Colon (tissue), 2 donors: ENCODE results near the gene TMPRSS6.

Experiments
- FAIRE-seq: peaks from 2 replicates; lab custom pipeline; 2012; peaks lifted over from hg19 to GRCh38; lab: Jason Lieb, UNC
- donor health status: control.
- donor health status: control.

TMPRSS6 gene

DNA sequence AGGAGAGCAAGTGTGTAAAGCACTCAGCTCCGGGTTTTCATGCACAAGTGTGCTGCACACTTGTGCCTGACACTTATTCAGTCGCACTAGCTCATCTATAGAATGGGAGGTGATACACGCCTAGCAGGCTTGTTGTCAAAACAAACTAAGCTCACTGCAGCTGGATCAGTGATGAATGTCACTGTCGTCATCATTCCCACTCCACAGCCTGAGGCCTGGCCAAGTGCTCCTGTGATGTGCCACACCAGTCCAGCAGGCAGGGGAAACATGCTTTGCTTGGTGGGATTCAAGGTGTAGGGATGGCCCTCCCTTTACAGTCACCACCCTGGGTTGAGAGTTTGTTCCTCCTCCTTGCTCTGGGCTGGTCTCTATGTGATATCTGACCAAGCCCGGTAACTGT lies 83.2 kb downstream of the TMPRSS6 start:
- FAIRE-seq, result no peak

DNA sequence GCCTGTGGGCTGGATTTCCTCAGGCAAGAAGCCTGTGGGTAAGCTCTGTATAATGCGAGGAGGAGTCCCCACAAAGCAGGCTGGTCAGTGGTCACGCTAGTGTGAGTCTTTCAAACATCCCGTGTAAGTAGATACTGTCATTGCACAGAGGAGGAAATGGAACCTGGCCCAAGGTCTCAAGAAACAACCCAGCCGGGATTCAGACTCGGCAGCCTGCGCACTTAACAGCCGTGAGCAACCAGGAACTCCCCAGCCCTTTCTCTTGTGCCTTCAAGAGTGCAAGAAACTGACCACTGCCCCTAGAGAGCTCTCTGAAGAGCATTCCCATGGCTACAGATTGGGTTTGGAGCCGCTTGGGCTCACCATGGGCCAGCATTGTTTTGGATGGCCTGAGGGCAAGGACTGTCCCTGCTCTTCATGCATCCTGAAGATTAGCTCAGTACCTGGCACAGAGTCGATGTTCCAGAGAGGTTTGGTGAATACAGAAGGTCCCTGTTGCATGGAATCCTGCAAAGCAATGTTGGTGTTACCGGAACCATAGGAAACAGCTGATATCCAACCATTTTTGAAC lies 83.9 kb downstream of the TMPRSS6 start:
- no peak for FAIRE-seq

DNA sequence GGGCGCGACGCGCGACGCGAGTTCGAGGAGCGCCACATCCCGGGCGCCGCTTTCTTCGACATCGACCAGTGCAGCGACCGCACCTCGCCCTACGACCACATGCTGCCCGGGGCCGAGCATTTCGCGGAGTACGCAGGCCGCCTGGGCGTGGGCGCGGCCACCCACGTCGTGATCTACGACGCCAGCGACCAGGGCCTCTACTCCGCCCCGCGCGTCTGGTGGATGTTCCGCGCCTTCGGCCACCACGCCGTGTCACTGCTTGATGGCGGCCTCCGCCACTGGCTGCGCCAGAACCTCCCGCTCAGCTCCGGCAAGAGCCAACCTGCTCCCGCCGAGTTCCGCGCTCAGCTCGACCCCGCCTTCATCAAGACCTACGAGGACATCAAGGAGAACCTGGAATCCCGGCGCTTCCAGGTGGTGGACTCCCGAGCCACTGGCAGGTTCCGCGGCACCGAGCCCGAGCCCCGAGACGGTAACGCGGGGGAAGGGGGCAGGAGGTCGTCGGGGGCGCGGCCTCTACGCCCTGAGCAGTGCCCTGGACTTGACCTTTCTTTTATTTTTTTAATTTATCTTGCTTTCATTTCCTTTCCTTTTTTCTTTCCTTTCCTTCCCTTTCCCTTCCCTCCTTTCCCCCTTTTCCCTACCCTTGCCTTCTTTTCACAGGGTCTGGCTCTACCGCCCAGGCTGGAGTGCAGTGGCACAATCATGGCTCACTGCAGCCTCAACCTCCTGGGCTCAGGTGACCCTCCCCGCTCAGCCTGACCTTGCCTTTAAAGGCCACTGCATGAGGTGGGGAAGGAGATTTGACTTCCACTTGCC lies 85.0 kb downstream of the TMPRSS6 start:
- FAIRE-seq, result no peak

DNA sequence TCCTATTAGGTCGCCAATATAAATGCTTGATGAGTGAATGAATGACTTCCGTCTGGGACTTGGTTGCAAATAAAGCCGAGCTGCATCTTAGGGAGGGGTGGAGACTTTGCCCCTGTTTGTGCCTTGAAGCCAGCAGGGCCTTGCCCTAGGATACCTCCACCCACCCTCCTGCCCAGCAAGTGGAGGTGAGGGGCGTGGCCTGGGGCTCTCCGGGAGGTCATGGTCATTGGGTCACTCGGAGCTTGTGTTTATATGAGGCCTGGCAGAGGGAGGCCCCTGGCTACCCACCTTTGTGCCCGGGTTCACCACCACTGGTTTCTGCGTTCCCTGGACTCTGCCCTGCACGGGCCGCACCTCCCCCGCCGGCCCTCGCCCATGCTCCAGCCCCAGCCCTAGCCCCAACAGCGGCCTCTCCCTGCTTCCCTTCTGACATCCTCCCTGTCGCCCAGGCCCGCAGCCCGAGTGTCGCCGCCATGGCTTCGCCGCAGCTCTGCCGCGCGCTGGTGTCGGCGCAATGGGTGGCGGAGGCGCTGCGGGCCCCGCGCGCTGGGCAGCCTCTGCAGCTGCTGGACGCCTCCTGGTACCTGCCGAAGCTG lies 85.7 kb downstream of the TMPRSS6 start:
- FAIRE-seq, result no peak

DNA sequence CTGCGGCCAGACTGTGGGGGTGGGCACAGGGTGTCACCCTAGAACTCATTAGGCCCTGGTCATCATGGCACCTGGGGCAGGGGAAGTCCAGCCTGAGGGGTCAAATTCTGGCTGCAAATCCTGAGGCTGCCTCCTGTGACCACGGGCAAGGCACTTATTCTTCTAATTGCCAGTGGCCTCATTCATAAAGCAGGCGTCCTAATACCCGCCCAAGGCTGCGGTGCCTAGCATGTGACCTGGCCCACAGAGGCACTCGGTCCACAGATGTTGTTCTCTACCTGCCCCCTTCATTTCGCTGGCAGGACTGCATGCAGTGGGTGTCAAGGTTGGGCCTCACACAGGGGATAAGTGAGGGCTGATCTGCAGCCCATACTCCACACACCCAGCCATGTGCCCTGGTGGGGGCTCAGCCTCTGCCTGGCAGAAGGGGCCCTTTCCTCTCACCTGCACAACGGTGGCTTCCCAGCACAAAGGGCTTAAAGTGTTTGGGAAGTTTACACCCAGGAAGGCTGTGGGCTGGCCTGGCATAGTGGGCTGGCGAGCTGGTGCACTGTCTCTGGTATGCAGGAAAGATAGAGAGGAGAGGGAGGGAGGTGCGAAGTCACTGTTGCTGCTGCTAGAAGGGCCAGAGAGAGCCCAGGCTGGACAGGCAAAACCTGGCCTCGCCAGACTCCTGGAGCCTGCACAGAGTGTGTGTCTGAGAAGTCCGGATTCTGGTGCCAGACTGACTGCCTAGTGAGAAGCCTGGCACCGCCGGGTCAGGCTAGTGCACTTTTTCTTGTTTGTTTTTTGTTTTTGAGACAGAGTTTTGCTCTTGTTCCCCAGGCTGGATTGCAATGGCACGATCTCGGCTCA lies 86.8 kb downstream of the TMPRSS6 start:
- no peak for FAIRE-seq

DNA sequence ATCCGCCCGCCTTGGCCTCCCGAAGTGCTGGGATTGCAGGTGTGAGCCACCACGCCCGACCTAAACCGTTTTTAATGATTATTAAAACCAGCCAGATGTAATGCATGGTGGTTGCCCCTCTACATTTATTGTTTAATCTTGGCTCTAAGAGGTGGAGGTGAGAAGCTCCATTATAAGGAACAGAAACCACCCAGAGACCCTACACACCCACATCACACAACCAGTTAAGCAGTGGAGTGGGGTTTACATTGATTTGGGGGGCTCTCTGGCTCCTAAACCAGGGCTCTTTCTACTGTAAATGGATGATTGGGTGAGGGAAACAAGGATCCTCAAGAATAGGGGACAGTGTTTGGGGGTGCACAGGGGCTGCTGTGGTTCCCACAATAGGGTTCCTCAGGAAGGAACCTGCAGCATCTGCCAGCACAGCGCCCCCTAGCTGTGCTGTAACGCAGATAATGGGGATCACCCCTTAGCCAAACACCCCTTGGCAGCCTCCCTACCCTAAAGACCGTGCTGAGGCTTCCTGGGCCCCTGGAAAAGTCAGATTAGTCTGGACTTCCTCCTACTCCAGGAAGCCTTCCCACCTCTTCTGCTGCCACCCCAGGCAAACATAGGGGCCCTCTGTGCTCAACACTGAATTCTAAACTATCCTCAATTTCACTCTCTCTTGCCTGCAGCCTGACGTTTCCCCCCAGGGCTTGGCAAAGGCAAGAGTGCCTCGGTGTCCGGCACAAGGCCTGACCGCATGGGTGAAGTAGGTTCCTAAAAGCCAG lies 87.6 kb downstream of the TMPRSS6 start:
- no peak for FAIRE-seq

DNA sequence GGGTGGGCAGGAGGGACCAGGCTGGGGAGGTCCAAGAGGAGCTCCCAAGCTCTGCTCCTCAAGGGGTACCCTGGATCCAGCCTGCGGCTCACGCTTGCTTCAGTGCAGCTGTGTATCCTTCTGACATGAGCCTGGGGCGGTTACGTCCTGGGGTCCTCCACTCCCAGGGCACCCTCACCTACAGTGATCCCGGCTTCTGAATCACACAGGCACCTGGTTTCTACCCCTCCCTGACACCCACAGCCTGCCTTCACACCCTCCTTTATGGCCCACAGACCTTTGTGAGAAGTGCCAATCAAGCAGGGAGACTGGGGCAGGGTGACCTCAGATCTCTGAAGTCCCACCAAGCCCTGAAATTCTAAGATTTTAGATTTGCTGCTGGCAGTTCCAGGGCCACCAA lies 88.5 kb downstream of the TMPRSS6 start:
- no peak for FAIRE-seq

DNA sequence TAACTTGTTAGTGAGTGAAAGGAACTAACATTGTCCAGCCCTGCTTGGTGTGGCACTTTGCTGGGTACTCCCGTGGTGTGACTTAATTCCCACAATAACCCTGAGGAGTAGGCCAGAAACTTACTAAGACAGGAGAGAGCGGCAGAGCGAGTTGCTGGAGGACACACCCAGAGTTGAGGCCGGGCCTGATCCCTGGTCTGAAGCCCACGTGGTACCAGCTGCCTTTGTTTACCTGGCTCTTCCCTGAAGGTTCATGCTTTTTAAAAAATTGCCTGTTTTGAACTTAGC lies 89.4 kb downstream of the TMPRSS6 start:
- no peak for FAIRE-seq

DNA sequence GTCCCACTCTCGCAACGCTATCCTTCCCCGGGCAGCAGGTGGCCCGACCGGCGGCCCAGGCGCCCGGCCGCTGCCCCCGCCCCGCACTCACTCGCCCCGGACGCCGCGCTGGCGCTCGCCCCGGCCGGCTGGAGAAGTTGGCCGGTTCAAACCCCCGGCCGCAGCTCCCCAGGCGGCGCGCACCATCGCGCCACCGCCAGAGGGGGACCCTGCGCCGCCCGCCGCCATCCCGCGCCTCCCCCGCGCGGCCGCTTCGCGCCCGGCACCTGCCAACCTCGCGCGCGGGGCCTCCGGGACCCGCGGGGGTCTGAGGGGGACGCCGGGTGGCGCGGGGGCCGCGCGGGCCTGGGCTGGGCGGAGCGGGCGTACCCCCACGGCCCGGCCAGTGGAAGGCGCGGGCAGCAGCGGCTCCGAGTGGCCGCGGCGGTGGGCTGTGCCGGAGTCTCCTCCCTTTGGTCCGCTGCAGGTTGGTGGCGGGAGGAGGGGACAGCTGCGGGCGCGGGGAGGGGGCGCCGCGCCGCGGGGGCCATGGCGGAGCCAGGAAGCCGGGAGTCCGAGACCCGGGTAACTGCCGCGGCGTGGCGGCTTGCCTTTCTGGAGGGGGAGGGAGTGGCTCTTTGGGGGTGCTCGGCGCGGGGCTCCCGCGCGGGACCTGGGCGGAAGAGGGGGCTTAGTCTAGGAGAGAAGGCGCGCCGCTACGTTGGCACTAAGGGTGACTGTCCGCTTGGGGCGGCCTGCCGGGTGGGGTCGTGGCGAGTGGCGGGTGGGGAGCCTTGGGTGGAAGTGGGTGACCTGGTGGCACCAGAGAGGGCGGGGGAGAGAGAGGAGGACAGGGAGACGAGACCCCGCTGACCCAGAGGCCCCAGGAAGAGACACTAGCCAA lies 90.0 kb downstream of the TMPRSS6 start, which contains the start of the genes MPST and TST:
MPST (plus strand) TSS at position 434 of the 883 bp plus-strand sequence; CDS start at position 529, 95 bp downstream.
TST (minus strand) TSS at position 139 of the 883 bp plus-strand sequence. CDS start 715 bp downstream, outside the sequence.
- FAIRE-seq, result no peak

DNA sequence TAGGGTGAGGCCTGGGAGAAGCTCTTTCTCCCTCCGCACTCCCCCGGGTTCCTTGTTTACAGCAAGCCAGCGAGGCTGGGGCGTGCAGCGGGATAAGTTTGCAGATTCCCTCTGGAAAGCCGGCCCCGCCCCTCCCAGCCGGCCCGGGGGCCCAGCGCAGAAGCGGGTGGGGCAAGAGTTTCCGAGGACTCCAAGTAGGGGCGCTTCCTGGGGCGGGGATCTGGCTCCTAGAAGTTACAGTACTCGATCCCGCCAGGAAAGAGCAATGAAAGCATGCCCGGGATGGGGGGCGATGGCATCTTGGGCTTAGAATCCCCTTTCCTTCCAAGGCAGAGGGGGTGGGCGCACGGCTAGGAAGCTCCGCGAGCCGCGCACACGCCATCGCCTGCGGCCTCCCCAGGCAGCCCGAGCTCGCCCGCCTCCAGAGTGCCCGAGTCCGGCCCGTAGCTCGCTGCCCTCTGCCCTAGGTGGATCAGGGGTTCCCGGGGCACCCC lies 90.7 kb downstream of the TMPRSS6 start:
- FAIRE-seq, result no peak

DNA sequence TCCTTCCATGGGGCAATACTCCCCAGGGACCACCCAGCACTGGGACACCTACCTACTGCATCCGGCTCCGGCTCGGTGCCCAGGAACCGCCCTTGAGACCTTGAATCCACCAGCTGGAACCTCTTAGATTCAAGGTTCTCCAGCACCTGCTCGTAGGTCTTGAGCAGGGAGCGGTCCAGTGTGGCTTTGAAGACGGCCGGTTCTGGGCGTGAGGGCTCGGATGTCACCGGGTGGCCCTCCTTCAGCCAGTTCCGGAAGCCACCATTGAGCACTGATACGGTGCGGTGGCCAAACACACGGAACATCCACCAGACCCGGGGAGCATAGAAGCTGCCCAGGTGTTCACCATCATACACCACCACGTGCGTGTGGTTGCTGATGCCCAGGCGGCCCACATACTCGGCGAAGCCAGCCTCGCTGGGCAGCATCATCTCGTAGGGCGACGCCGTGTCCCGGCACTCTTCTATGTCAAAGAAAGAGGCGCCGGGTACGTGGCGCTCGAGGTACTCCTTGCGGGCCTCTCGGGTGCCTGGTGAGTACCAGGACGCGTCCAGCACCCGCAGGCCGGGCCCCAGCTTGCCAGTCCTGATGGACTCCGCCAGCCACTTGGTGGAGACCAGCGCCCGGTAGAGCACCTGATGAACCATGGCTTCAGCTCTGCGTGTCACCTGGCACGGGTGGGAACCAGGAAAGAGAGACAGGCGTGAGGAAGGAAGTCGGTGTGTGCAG lies 91.3 kb downstream of the TMPRSS6 start:
- FAIRE-seq, result no peak

DNA sequence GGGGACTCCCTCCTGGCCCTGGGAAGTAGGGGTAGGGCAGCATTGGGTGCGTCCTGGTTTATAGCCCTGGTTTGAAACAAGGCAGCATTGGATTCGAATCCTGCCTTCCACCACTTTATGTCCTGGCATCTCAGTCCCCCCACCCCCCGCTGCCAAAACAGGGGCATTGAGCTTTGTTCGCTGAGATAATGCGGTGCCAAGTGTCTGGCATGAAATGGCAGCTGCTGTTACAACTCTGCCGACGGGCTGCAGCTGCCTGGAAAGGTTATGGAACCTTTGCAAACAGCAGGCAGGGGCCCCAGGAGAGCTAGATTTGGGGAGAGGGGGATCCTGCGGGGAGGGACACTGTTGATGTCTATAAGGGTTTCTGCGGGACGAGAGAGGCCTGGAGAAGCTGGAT lies 92.2 kb downstream of the TMPRSS6 start:
- FAIRE-seq, result no peak

DNA sequence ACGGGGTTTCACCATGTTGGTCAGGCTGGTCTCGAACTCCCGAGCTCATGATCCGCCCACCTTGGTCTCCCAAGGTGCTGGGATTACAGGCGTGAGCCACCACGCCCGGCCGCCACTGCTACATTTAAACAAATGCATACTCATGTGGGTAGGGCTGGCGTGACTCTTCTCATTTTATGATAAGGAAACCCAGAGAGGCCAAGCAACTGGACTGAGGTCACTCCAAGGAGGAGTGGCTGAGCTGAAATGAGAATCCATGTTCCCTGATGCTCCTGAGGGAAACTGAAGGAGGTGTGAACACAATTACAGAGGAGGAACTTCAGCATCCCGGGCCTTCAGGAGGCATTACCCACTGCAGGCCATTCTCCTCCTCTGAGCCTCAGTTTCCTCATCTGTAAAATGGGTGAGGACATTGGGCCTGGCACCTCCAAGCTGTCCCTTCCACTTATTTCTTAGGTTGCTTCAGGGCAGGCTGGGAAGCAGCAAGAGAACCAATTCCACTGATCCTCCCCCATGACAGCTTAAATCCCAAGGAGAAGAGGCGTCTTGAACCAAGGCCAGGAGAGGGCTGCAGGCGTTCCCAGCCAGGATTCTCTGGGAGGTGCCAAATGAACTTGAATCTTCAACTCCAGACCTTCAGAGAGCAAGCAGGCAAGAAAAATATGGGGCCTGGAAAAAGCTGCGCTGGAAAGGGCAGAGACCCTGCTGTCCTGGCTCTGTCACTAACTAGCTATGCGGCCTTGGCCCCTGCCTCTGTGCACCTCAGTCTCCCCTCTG lies 93.2 kb downstream of the TMPRSS6 start:
- FAIRE-seq, result no peak

DNA sequence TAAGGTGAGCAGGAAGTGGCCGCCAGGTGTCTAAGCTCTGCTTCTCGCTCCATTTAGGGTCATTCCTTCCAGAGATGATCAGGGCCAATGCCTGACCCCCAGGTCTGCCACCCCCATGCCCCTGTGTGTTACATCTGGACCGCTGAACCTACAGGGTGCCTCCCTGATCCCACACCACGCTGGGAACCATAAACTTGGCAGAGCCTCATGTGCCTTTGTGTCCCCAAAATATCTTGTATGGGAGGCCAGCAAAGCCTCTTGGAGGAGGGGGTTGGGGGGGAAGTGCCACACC lies 94.0 kb downstream of the TMPRSS6 start:
- no peak for FAIRE-seq
